HL-60 (cell line): Measurements from ENCODE around the gene CEP128.

Experiments used
- DNase-seq, 2 experiments: peaks; one replicate each; pipeline ENCODE4 v3.0.0-alpha.2; 2010 to 2020; ENCODE audit warnings: low read depth in 1 of 2, low spot score in 1 of 2
- H3K27ac ChIP-seq: fragments of 250-450 bp; sonication (Bioruptor Pico); replicated peaks from 2 replicates; pipeline ENCODE4 v1.5.1; 2020; ENCODE audit warnings: mild to moderate bottlenecking, moderate library complexity
- H3K27me3 ChIP-seq: fragments of 250-450 bp; sonication (Bioruptor Pico); 2 replicates; pipeline ENCODE4 v1.5.1; 2021; ENCODE audit warnings: mild to moderate bottlenecking, moderate library complexity; ENCODE audit not compliant: insufficient read depth, poor library complexity, severe bottlenecking
- H3K4me3 ChIP-seq: replicated peaks from 2 replicates; pipeline ENCODE4 v1.5.1; 2011; ENCODE audit warnings: mild to moderate bottlenecking, control low read depth, low read length; ENCODE audit not compliant: insufficient read depth
- GABPA ChIP-seq: IDR thresholded peaks from 2 replicates; pipeline ENCODE4 v1.6.1; 2012; ENCODE audit warnings: low read depth
- POLR2AphosphoS5 ChIP-seq: IDR thresholded peaks from 2 replicates; pipeline ENCODE4 v1.6.1; 2012; ENCODE audit warnings: low read depth
- SPI1 ChIP-seq: IDR thresholded peaks from 2 replicates; pipeline ENCODE4 v1.6.1; 2012; ENCODE audit warnings: low read depth, mild to moderate bottlenecking, borderline replicate concordance
- TF ChIP-seq, protein P1 (sequence below): IDR thresholded peaks from one replicate; pipeline ENCODE4 v1.5.1; 2011; ENCODE audit warnings: low read length, control low read depth, inconsistent platforms; ENCODE audit not compliant: insufficient read depth
- TF ChIP-seq, protein P2 (sequence below): IDR thresholded peaks from 2 replicates; pipeline ENCODE4 v1.6.1; 2012; ENCODE audit warnings: low read depth; ENCODE audit not compliant: insufficient replicate concordance

CEP128 gene

DNA sequence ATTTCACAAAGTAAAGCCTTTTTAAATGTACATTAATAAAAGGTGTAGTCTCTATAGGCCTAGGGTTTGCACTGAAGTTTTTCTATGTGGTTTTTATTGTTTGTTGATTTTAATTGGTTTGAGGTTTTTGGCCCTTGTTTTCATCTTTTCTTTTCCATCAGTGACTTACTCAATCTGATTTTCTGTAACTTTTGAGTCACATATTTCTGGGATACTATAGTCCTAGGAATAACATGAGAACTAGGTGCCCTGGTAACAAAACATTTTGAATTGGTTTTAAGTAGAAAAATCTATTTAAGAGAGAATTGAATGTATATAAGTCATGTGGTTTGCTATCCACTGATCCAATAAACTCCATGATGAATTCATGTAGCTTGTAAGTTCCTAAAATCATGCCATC is 311.9 kb downstream of the CEP128 start:
- Histone ChIP-seq H3K4me3 (no peak overlapping the region), H3K27me3 (no peaks in the 10 kb centered on the region), H3K27ac (no peak overlapping the region)
- TF ChIP-seq POLR2AphosphoS5, result no peak
- TF ChIP-seq, protein P1, sequence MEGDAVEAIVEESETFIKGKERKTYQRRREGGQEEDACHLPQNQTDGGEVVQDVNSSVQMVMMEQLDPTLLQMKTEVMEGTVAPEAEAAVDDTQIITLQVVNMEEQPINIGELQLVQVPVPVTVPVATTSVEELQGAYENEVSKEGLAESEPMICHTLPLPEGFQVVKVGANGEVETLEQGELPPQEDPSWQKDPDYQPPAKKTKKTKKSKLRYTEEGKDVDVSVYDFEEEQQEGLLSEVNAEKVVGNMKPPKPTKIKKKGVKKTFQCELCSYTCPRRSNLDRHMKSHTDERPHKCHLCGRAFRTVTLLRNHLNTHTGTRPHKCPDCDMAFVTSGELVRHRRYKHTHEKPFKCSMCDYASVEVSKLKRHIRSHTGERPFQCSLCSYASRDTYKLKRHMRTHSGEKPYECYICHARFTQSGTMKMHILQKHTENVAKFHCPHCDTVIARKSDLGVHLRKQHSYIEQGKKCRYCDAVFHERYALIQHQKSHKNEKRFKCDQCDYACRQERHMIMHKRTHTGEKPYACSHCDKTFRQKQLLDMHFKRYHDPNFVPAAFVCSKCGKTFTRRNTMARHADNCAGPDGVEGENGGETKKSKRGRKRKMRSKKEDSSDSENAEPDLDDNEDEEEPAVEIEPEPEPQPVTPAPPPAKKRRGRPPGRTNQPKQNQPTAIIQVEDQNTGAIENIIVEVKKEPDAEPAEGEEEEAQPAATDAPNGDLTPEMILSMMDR, result no peak
- no peak for TF ChIP-seq SPI1
- DNase-seq, result no peak

DNA sequence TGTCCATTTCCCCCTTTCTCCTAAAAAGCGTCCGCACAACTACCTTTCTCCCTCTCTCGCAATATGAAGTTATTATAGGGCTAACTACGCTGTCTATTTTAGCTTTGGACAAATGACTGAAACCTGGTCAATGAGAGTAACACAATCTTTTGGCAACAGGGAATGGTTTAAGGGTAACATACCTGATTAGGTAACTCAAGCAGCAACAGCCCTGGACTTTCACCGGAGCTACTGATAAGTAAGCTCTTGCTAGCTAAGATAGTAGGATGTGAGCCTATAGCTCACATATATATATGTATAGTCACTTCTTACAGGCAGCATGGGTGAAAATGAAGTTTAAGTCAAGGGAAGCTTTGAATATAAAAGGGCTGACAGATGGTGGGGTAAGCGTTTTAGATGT is 313.0 kb downstream of the CEP128 start:
- Histone ChIP-seq H3K4me3 (no peak overlapping the region), H3K27ac (no peak overlapping the region), H3K27me3 (no peaks in the 10 kb centered on the region)
- TF ChIP-seq GABPA (no peak), SPI1 (no peak)
- TF ChIP-seq, protein P2, sequence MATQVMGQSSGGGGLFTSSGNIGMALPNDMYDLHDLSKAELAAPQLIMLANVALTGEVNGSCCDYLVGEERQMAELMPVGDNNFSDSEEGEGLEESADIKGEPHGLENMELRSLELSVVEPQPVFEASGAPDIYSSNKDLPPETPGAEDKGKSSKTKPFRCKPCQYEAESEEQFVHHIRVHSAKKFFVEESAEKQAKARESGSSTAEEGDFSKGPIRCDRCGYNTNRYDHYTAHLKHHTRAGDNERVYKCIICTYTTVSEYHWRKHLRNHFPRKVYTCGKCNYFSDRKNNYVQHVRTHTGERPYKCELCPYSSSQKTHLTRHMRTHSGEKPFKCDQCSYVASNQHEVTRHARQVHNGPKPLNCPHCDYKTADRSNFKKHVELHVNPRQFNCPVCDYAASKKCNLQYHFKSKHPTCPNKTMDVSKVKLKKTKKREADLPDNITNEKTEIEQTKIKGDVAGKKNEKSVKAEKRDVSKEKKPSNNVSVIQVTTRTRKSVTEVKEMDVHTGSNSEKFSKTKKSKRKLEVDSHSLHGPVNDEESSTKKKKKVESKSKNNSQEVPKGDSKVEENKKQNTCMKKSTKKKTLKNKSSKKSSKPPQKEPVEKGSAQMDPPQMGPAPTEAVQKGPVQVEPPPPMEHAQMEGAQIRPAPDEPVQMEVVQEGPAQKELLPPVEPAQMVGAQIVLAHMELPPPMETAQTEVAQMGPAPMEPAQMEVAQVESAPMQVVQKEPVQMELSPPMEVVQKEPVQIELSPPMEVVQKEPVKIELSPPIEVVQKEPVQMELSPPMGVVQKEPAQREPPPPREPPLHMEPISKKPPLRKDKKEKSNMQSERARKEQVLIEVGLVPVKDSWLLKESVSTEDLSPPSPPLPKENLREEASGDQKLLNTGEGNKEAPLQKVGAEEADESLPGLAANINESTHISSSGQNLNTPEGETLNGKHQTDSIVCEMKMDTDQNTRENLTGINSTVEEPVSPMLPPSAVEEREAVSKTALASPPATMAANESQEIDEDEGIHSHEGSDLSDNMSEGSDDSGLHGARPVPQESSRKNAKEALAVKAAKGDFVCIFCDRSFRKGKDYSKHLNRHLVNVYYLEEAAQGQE, result no peak
- no peak for DNase-seq

DNA sequence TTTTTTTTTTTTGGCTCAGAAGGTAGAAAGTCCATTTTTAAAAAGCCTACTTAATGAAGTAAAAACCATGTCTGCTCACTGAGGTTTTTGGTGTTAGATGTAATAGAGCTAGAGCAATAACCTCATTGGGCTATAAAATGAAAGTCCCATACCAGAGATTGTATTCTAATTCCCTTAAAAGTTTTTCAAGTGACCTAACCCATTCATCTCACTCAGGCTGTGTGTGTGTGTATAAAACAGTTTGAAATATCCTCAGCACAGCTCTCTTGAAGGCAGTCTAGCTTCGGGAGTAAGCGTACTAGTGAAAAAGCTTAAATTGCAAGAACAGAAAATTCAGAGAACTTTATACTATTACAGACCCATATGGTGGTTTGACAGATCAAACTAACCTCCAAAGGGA is 313.8 kb downstream of the CEP128 start:
- H3K4me3 ChIP-seq, result no peak overlapping the region
- H3K27me3 ChIP-seq, result no peaks in the 10 kb centered on the region
- H3K27ac ChIP-seq, result no peak overlapping the region
- no peak for DNase-seq
- TF ChIP-seq, protein P2, result no peak
- TF ChIP-seq SPI1 (no peak), POLR2AphosphoS5 (no peak), GABPA (no peak)
- TF ChIP-seq, protein P1, result no peak

DNA sequence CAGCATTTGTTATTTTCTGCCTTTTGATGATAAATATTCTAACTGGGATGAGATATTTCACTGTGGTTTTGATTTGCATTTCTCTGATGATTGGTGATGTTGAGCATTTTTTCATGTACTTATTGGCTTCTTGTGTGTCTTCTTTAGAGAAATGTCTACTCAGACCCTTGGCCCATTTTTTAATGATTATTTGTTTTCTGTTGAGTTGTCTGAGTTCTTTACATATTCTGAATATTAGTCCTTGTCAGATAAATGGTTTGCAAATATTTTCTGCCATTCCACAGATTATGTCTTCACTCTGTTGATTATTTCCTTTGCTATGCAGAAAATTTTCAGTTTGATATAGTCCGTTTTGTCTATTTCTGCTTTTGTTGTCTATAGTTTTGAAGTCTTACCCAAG is 317.0 kb downstream of the CEP128 start:
- no peak for DNase-seq
- TF ChIP-seq, protein P2, result no peak
- TF ChIP-seq GABPA (no peak), SPI1 (no peak), POLR2AphosphoS5 (no peak)
- TF ChIP-seq, protein P1, result no peak
- Histone ChIP-seq H3K4me3 (no peak overlapping the region), H3K27me3 (no peaks in the 10 kb centered on the region), H3K27ac (no peak overlapping the region)
